Skeletal muscle tissue (tissue), 4 donors: ENCODE data around the gene TNFRSF14. TPM values are rescaled to one million over a fixed set of nuclear protein-coding genes. Genes with fewer than 3 reads are reported as not detected.

Experiments used
- H3K27ac ChIP-seq: one replicate; pipeline ENCODE4 v1.7.0; 2013; ENCODE audit warnings: mild to moderate bottlenecking, low read depth, low read length, inconsistent platforms
- H3K27me3 ChIP-seq, 3 donors: one replicate each; pipeline ENCODE4 v1.7.0; 2013; ENCODE audit warnings: low read length in 3 of 3; ENCODE audit not compliant: control insufficient read depth in 3 of 3, insufficient read depth in 3 of 3
- H3K36me3 ChIP-seq, 3 donors: one replicate each; pipeline ENCODE4 v1.7.0; 2013; ENCODE audit warnings: low read length in 3 of 3; ENCODE audit not compliant: control insufficient read depth in 3 of 3, insufficient read depth in 3 of 3
- H3K4me1 ChIP-seq, 3 donors: one replicate each; pipeline ENCODE4 v1.7.0; 2013; ENCODE audit warnings: low read length in 3 of 3, mild to moderate bottlenecking in 3 of 3; ENCODE audit not compliant: control insufficient read depth in 3 of 3, insufficient read depth in 3 of 3
- H3K4me3 ChIP-seq, 3 donors: one replicate each; pipeline ENCODE4 v1.7.0; 2013; ENCODE audit warnings: low read length in 3 of 3
- H3K9ac ChIP-seq, 3 donors: one replicate each; pipeline ENCODE4 v1.7.0; 2013; ENCODE audit warnings: low read length in 3 of 3, mild to moderate bottlenecking in 3 of 3, moderate library complexity in 2 of 3, low read depth in 1 of 3
- H3K9me3 ChIP-seq, 3 donors: one replicate each; pipeline ENCODE4 v1.7.0; 2013; ENCODE audit warnings: low read length in 3 of 3; ENCODE audit not compliant: control insufficient read depth in 3 of 3
- total RNA-seq: library from RNA; depleted of rRNA; stranded (reverse); fragments of >200 nt; gene quantifications from one replicate; pipeline ENCODE4 v1.2.3, GENCODE V29; 2014
- donor health status: Osteomylitis.

Gene TNFRSF14
- total RNA-seq, 1 donor from 2014 or later: 11.5 TPM

- Histone ChIP-seq H3K27me3 (peaks cover 13 to 47% (median 34%) of the 10 kb centered on the region in 3 donors), H3K36me3 (no peaks in the 10 kb centered on the region), H3K9ac (no peak overlapping the region)
Observed at GRCh38 chr1:2604844-2605508, 48.8 kb downstream of the TNFRSF14 start.

GRCh38 chr1:2605509-2606395, 49.6 kb downstream of the TNFRSF14 start:
- Histone ChIP-seq H3K4me3 (no peak overlapping the region), H3K27ac (no peak overlapping the region), H3K9me3 (peaks cover 0 to 4% (median 0%) of the 10 kb centered on the region in 3 donors), H3K27me3 (peaks cover 13 to 50% (median 41%) of the 10 kb centered on the region in 3 donors), H3K4me1 (no peaks in the 10 kb centered on the region), H3K9ac (no peak overlapping the region), H3K36me3 (no peaks in the 10 kb centered on the region)

More at GRCh38 chr1:2604844-2605508, 48.8 kb downstream of the TNFRSF14 start:
- Histone ChIP-seq H3K27ac (no peak overlapping the region), H3K4me3 (no peak overlapping the region), H3K4me1 (no peaks in the 10 kb centered on the region), H3K9me3 (peaks cover 0 to 4% (median 0%) of the 10 kb centered on the region in 3 donors)

GRCh38 chr1:2606396-2606880, 50.3 kb downstream of the TNFRSF14 start:
- H3K27ac ChIP-seq: no peak overlapping the region
- peaks cover 16 to 51% (median 44%) of the 10 kb centered on the region in 3 donors for H3K27me3 ChIP-seq
- H3K4me1 ChIP-seq: no peaks in the 10 kb centered on the region
- peaks cover 0 to 4% (median 0%) of the 10 kb centered on the region in 3 donors for H3K9me3 ChIP-seq
- no peak overlapping the region for H3K9ac ChIP-seq
- H3K4me3 ChIP-seq: no peak overlapping the region
- no peaks in the 10 kb centered on the region for H3K36me3 ChIP-seq

GRCh38 chr1:2606881-2607621, 50.9 kb downstream of the TNFRSF14 start:
- Histone ChIP-seq H3K27ac (no peak overlapping the region), H3K4me3 (no peak overlapping the region), H3K9ac (no peak overlapping the region), H3K36me3 (no peaks in the 10 kb centered on the region), H3K27me3 (peaks cover 16 to 53% (median 49%) of the 10 kb centered on the region in 3 donors), H3K9me3 (no peaks in the 10 kb centered on the region), H3K4me1 (no peaks in the 10 kb centered on the region)

GRCh38 chr1:2607641-2608091, 51.5 kb downstream of the TNFRSF14 start:
- Histone ChIP-seq H3K27ac (no peak overlapping the region), H3K27me3 (peaks cover 16 to 53% (median 46%) of the 10 kb centered on the region in 3 donors)

GRCh38 chr1:2609319-2610035, 53.3 kb downstream of the TNFRSF14 start:
- no peak overlapping the region for H3K9ac ChIP-seq

More at GRCh38 chr1:2607641-2608091, 51.5 kb downstream of the TNFRSF14 start:
- Histone ChIP-seq H3K4me3 (no peak overlapping the region), H3K9ac (no peak overlapping the region), H3K4me1 (no peaks in the 10 kb centered on the region), H3K36me3 (no peaks in the 10 kb centered on the region), H3K9me3 (no peaks in the 10 kb centered on the region)

GRCh38 chr1:2610036-2610959, 54.1 kb downstream of the TNFRSF14 start:
- no peak overlapping the region for H3K9ac ChIP-seq
- H3K36me3 ChIP-seq: no peaks in the 10 kb centered on the region
- peaks cover 0 to 6% (median 5%) of the 10 kb centered on the region in 3 donors for H3K9me3 ChIP-seq
- H3K4me1 ChIP-seq: no peaks in the 10 kb centered on the region
- H3K27me3 ChIP-seq: peaks cover 14 to 38% (median 38%) of the 10 kb centered on the region in 3 donors
- H3K4me3 ChIP-seq: no peak overlapping the region
- no peak overlapping the region for H3K27ac ChIP-seq

More at GRCh38 chr1:2609319-2610035, 53.3 kb downstream of the TNFRSF14 start:
- peaks cover 0 to 6% (median 5%) of the 10 kb centered on the region in 3 donors for H3K9me3 ChIP-seq
- H3K4me3 ChIP-seq: no peak overlapping the region
- no peak overlapping the region for H3K27ac ChIP-seq
- H3K36me3 ChIP-seq: no peaks in the 10 kb centered on the region
- H3K27me3 ChIP-seq: peaks cover 15 to 46% (median 40%) of the 10 kb centered on the region in 3 donors
- no peaks in the 10 kb centered on the region for H3K4me1 ChIP-seq

- H3K9me3 ChIP-seq: peaks cover 0 to 6% (median 5%) of the 10 kb centered on the region in 3 donors
- peaks cover 14 to 36% (median 36%) of the 10 kb centered on the region in 3 donors for H3K27me3 ChIP-seq
- H3K9ac ChIP-seq: no peak overlapping the region
- H3K36me3 ChIP-seq: no peaks in the 10 kb centered on the region
- no peak overlapping the region for H3K27ac ChIP-seq
- no peaks in the 10 kb centered on the region for H3K4me1 ChIP-seq
- H3K4me3 ChIP-seq: no peak overlapping the region
Observed at GRCh38 chr1:2611031-2611501, 54.9 kb downstream of the TNFRSF14 start.
